Upper lobe of left lung (tissue), 4 donors: ENCODE data around the gene FYB1.

Experiments
- CTCF ChIP-seq, 6 experiments: fragments of 450-650 bp in 4 of 6; fragments of 200-600 bp in 2 of 6; sonication (generic) in 2 of 6; IDR thresholded peaks; one replicate each; pipeline ENCODE4 v1.5.1; 2016 to 2019; ENCODE audit warnings: antibody characterized with exemption in 6 of 6
- POLR2A ChIP-seq, 4 donors: fragments of 450-650 bp; IDR thresholded peaks; one replicate each; pipeline ENCODE4 v1.5.1; 2016 to 2017; ENCODE audit warnings: antibody characterized with exemption in 4 of 4, mild to moderate bottlenecking in 2 of 4
- POLR2AphosphoS5 ChIP-seq, 2 donors: sonication (generic); formaldehyde crosslinking; IDR thresholded peaks; one replicate each; pipeline ENCODE4 v1.5.1; 2017; ENCODE audit warnings: antibody characterized with exemption in 2 of 2

- TF ChIP-seq CTCF (IDR thresholded peaks at IDR 0.05) (no peak), POLR2AphosphoS5 (IDR thresholded peaks at IDR 0.05) (no peak), POLR2A (IDR thresholded peaks at IDR 0.05) (no peak)
These were observed 6.2 kb upstream of the FYB1 start for GRCh38 chr5:39225405-39226099.
